Thymus (tissue), 11 donors: Measurements from ENCODE around the gene TIMM22. TPM values are rescaled to one million over a fixed set of nuclear protein-coding genes. Genes with fewer than 3 reads are reported as not detected.
"Not testable (repeated sequence)": the region's sequence is repeated elsewhere in the genome, so short reads cannot be mapped to it uniquely, and the experiment has no call there.

ENCODE experiments used
- DNase-seq, 9 donors: peaks; one replicate each; pipeline ENCODE4 v3.0.0-alpha.2; 2013; ENCODE audit warnings: low spot score in 9 of 9, low read depth in 6 of 9, missing footprints in 1 of 9
- H3K27ac ChIP-seq, 2 donors: one replicate each; pipeline ENCODE4 v1.5.1; 2013; ENCODE audit warnings: control low read depth in 1 of 2, low read depth in 1 of 2, low read length in 1 of 2, mild to moderate bottlenecking in 1 of 2, moderate library complexity in 1 of 2
- H3K27me3 ChIP-seq, 2 donors: one replicate each; pipeline ENCODE4 v1.5.1; 2013; ENCODE audit warnings: low read length in 1 of 2; ENCODE audit not compliant: control insufficient read depth in 2 of 2, insufficient read depth in 1 of 2
- H3K36me3 ChIP-seq, 2 donors: one replicate each; pipeline ENCODE4 v1.5.1; 2013; ENCODE audit warnings: low read length in 1 of 2, mild to moderate bottlenecking in 1 of 2, moderate library complexity in 1 of 2; ENCODE audit not compliant: control insufficient read depth in 2 of 2, insufficient read depth in 2 of 2
- H3K4me1 ChIP-seq, 2 donors: one replicate each; pipeline ENCODE4 v1.5.1; 2013; ENCODE audit warnings: low read length in 2 of 2; ENCODE audit not compliant: control insufficient read depth in 2 of 2, insufficient read depth in 2 of 2
- H3K4me3 ChIP-seq, 2 donors: one replicate each; pipeline ENCODE4 v1.5.1; 2013; ENCODE audit warnings: low read length in 2 of 2, control low read depth in 1 of 2, mild to moderate bottlenecking in 1 of 2
- H3K9me3 ChIP-seq, 2 donors: one replicate each; pipeline ENCODE4 v1.5.1; 2013; ENCODE audit warnings: low read length in 1 of 2, mild to moderate bottlenecking in 1 of 2; ENCODE audit not compliant: control insufficient read depth in 2 of 2, insufficient read depth in 1 of 2
- WGBS: extraction: QIAGEN DNeasy Blood & Tissue Kit; methylation state at CpG from one replicate; pipeline ENCODE4 v1.1.7; 2013; 5-methylcytosine and 5-hydroxymethylcytosine counted together
- polyA plus RNA-seq: library from polyadenylated mRNA; stranded (reverse); fragments of 200-250 nt; gene quantifications from one replicate; pipeline ENCODE4 v1.2.3, GENCODE V29; 2013
- total RNA-seq: library from RNA; stranded (reverse); fragments of 120-200 nt; gene quantifications from one replicate; pipeline ENCODE4 v1.2.4, GENCODE V29; 2013
- donor health status: healthy.

TIMM22 gene
- total and polyA plus RNA-seq, 2 donors, result 7.1 to 9.0 TPM

GRCh38 chr17:968812-969730, 27.9 kb upstream of the TIMM22 start:
- Histone ChIP-seq H3K4me3 (no peak overlapping the region), H3K4me1 (no peaks in the 10 kb centered on the region), H3K36me3 (no peaks in the 10 kb centered on the region), H3K9me3 (no peaks in the 10 kb centered on the region), H3K27me3 (peaks cover 0 to 24% of the 10 kb centered on the region in 2 donors), H3K27ac (no peak overlapping the region)
- WGBS, result 91% methylated on average over 24 of the region's 24 CpGs
- no peak for DNase-seq

GRCh38 chr17:969811-970355, 27.0 kb upstream of the TIMM22 start:
- no peaks in the 10 kb centered on the region for H3K36me3 ChIP-seq
- DNase-seq, result no peak
- H3K4me1 ChIP-seq, result no peaks in the 10 kb centered on the region
- 66% methylated on average over 18 of the region's 18 CpGs for WGBS
- H3K9me3 ChIP-seq, result no peaks in the 10 kb centered on the region
- H3K27ac ChIP-seq, result no peak overlapping the region
- H3K4me3 ChIP-seq, result no peak overlapping the region
- peaks cover 0 to 23% of the 10 kb centered on the region in 2 donors for H3K27me3 ChIP-seq

DNA sequence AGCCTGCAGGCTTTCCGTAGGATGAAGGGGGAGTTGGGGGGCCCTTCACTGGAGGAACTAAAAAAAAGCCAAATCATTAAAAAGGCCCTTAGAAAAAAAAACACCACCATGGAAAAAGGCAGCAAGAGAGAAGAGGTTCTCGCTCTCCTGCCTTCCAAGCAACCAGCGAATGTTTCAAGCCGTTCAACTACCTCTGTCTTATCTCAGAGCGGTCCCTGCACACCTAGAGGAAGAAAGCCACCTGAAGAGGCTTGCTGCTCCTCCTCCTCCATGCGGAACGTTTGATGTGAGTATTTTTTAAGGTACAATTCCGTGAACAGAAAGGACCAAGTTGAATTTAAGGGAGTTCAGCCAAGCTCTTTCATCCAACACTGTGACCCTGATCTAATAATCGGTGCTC, 26.6 kb upstream of the TIMM22 start:
- 75% methylated on average over 9 of the region's 9 CpGs for WGBS
- Histone ChIP-seq H3K9me3 (no peaks in the 10 kb centered on the region), H3K27me3 (peaks cover 2 to 24% of the 10 kb centered on the region in 2 donors), H3K36me3 (no peaks in the 10 kb centered on the region), H3K4me3 (no peak overlapping the region), H3K27ac (no peak overlapping the region), H3K4me1 (no peaks in the 10 kb centered on the region)
- DNase-seq, result no peak

- not testable (repeated sequence) for H3K36me3 ChIP-seq, H3K4me3 ChIP-seq, H3K4me1 ChIP-seq, H3K9me3 ChIP-seq, H3K27ac ChIP-seq, DNase-seq
- 93% methylated on average over 14 of the region's 14 CpGs for WGBS
- peaks cover 2 to 32% of the 10 kb centered on the region in 2 donors for H3K27me3 ChIP-seq
These were observed 25.1 kb upstream of the TIMM22 start for GRCh38 chr17:971861-972260.

DNA sequence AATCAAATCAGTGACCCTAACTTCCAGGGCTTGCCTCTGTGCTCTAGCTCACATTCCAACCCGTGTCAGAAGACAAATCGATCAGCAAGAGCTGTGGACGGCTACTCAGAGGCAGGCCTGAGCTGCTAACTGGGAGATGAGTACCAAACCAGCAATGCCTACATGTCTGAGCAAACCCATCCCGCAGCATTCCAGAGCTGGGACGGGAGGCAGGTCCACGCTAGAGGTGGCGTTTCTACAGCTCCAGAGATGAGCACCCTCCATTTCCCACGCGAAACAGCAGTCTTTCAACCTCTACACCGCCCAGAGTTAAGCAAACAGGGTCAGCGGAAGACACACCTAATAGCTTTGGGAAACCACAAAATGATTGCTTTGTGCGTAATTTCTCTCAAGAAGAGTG, 23.9 kb upstream of the TIMM22 start:
- H3K4me3 ChIP-seq, result no peak overlapping the region
- no peaks in the 10 kb centered on the region for H3K36me3 ChIP-seq
- peaks cover 14 to 44% of the 10 kb centered on the region in 2 donors for H3K27me3 ChIP-seq
- no peaks in the 10 kb centered on the region for H3K4me1 ChIP-seq
- WGBS, result 89% methylated on average over 12 of the region's 12 CpGs
- no peaks in the 10 kb centered on the region for H3K9me3 ChIP-seq
- H3K27ac ChIP-seq, result no peak overlapping the region
- no peak for DNase-seq

DNA sequence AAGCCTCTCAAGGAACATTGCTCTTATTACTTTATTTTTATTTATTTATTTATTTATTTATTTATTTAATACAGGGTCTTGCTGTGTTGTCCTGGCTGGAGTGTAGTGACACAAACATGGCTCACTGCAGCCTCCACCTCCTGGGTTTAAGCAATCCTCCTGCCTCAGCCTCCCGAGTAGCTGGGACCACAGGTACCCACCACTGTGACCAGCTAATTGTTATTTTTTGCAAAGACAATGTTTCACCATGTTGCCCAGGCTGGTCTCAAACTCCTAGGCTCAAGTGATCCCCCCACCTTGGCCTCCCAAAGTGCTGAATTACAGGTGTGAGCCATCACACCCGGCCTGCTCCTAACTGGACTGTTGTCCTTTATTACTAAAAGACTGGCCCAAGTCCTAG, 22.2 kb upstream of the TIMM22 start:
- H3K9me3 ChIP-seq, H3K27ac ChIP-seq, H3K4me3 ChIP-seq, H3K4me1 ChIP-seq, DNase-seq, H3K36me3 ChIP-seq: not testable (repeated sequence)
- 92% methylated on average over 2 of the region's 2 CpGs for WGBS
- H3K27me3 ChIP-seq, result peaks cover 24 to 50% of the 10 kb centered on the region in 2 donors

- Histone ChIP-seq H3K27me3 (peaks cover 26 to 51% of the 10 kb centered on the region in 2 donors), H3K4me3 (no peak overlapping the region), H3K9me3 (peaks cover 0 to 4% of the 10 kb centered on the region in 2 donors), H3K36me3 (no peaks in the 10 kb centered on the region), H3K4me1 (peaks cover 6 to 12% of the 10 kb centered on the region in 2 donors), H3K27ac (no peak overlapping the region)
- no peak for DNase-seq
- WGBS, result 78% methylated on average over 5 of the region's 5 CpGs
These were observed 21.5 kb upstream of the TIMM22 start for GRCh38 chr17:975371-975915.

DNA sequence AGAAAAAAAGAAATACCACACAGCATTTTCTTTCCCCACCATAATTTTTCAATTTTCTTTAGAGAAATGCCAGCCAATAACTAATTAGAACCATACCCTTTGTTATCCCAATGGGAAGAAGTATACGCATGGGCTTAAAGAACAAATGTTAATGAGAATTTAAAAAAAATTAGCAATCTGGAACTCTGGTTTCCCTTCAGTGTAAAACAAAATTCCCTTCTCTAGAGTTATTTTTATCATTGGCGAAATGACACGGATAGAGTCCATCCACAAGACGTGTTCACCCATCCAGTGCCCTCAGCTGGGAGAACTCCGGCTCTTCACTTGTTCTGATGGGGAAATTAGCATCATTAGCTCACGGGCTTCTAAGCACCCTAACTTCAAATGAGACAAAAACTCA, 20.6 kb upstream of the TIMM22 start:
- H3K4me3 ChIP-seq, result no peak overlapping the region
- 91% methylated on average over 6 of the region's 6 CpGs for WGBS
- H3K27me3 ChIP-seq, result peaks cover 26 to 47% of the 10 kb centered on the region in 2 donors
- peaks cover 0 to 4% of the 10 kb centered on the region in 2 donors for H3K9me3 ChIP-seq
- no peak for DNase-seq
- no peaks in the 10 kb centered on the region for H3K36me3 ChIP-seq
- H3K4me1 ChIP-seq, result peaks cover 10 to 13% of the 10 kb centered on the region in 2 donors
- H3K27ac ChIP-seq, result no peak overlapping the region

GRCh38 chr17:977166-977565, 19.8 kb upstream of the TIMM22 start:
- Histone ChIP-seq H3K4me1 (peaks cover 10 to 13% of the 10 kb centered on the region in 2 donors), H3K27ac (peak overlapping the region in 1 of 2 donors; percentile 5)

More at GRCh38 chr17:977166-977565, 19.8 kb upstream of the TIMM22 start:
- DNase-seq, result no peak
- H3K4me3 ChIP-seq, result no peak overlapping the region
- 88% methylated on average over 6 of the region's 6 CpGs for WGBS
- H3K36me3 ChIP-seq, result no peaks in the 10 kb centered on the region
- H3K9me3 ChIP-seq, result peaks cover 0 to 4% of the 10 kb centered on the region in 2 donors
- H3K27me3 ChIP-seq, result peaks cover 26 to 47% of the 10 kb centered on the region in 2 donors
